NCI-H446 (cell line): ENCODE data around the gene DSCAM.

Experiments used
- DNase-seq, 2 experiments: peaks; one replicate each; lab custom pipeline; 2025; lab: John Stamatoyannopoulos, UW

The DSCAM gene

DNA sequence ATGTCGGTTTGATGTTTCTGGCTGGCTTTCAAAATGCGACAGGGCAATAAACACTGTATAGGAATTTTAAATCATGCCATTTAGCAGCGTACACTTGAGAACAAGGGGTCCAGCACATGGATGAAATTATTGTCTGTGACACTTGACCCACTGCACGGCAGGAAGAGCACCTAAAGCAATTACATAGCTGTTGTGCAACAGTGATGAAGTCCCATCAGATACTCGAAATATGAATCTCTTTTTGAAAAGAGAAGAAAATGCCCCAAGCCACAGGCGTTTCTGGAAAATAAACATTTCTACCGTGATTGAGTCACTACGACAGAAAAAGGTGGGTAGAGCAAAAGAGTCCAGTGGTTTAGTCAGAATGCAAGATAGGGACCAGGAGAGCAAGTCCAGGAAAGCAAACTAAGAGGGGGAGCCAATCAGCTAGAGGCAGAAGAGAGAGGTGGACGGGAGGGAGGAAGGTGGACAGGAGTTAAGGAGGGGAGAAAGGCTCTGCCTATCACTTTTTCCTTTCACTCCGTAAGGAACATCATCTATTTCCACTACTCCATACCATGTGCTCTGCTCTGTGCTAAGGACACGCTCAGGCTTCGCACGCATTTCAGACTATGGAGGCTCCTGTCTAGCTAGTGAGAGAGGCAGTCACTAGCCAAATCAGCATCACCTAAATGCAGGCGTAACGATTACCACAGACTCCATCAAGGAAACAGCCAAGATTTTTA, 6.4 kb downstream of the DSCAM start:
- DNase-seq: no peak

DNA sequence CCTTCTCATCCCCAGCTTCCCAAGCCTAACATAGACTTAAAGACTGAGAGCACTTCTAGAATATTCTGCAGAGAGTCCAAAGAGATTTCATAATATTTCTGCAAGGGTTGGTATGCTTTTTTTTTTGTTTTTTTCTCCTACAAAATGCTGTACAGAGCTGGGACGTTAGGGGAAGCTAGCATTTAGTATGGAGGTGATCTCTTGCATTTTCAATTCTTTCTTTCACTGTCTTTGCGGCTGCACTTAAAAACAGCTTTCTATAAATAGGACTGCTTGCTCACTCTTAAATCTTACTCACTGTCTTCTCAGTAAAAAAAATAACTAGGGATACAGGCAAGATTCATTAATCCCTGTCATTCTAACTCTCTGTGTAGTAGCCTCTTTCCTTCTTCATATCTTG, 7.4 kb downstream of the DSCAM start:
- DNase-seq: no peak

DNA sequence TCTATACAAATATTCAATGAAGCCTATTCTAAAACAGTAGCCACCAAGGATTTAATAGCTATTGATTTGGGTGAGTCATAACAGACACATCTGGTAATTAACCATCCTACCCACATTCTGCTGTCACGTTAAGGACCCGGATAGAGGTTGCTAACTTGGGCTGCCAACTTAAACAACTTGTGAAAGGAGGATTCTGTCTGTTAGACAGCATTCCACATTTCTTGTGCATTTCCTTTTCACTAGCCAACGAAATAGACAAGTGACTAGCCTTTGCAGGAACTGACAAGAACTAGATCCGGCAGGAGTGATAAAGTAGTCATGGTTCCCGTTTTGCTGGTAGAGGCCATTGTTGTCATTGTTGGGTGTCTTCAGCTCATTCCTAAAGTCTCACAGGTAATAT, 9.5 kb downstream of the DSCAM start:
- DNase-seq: no peak

DNA sequence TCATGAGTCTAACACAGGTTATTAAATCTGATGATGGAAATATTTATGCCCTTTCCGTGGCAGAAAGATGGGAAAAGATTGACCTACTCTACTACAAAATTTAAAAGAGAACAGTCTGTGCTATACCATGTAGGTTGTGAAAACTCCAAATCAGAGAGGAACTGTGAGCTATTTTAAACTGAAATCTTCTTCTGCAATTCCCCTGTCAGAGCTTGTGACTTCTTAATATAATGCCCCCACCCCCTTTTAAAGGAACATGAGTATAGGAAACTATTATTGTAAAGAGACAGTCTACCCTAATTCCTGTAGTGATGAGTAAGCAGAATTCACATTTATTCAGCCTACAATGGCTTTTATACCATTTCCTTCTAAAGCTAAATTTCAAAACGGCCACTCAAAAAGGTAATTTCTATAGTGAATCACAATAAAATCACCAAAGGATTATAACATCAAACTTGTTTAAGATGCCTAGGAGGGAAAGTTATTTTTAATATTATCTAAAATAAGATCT, 11.7 kb downstream of the DSCAM start:
- DNase-seq: no peak

DNA sequence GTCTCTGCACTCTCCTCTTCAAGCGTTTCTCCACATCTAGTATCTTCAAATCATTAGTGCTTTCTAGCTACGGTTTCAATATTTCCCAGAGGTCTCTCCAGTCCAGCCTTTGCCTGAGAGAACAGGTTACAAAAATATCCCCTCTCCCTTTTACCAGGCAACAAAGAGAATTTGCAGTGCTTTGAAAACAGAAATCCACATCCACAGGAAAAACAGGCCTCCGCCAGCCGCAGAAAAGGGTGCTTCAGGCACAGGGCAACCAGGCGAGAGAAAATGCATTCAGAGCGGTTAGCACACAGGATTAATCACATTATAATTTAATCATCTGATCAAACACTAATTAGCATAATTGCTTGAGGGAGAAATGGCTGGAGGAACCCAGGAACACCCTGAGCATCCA, 13.8 kb downstream of the DSCAM start:
- DNase-seq: no peak

DNA sequence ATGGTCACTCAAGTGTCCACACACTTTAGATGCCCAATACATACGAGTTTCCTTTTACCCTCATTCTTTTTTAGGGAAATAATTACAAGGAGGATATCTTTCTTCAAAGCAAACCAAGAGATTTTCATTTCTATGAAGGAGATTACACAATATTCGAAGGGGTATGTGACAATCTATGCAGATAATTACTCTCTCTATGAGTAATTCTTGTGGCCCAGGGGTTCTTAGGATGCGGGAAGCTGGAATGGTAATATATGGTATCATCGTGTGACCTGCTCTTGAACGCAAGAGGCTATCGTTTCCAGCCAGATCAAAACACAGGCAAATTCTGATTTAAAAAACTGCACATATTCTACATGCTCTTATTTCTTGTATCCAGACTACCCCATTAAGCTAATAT, 14.6 kb downstream of the DSCAM start:
- DNase-seq: no peak

DNA sequence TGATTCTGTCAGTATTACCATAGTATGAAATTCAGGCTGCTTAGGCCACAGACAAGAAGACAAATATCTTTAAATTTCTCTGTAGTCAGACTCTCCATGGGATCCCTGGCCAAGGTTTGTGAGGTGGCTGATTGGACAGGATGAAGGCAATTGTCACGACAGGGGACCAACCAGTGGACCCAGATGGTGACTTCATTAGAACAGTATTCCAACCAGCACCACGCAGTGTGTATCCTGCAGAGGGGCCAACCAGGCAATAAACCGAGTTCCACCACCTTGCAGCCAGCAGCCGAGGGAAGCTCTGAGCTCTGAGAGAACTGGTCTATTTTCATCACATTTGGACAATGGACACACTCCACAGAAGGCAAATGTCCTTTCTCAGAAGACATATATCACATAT, 16.1 kb downstream of the DSCAM start:
- DNase-seq: no peak

DNA sequence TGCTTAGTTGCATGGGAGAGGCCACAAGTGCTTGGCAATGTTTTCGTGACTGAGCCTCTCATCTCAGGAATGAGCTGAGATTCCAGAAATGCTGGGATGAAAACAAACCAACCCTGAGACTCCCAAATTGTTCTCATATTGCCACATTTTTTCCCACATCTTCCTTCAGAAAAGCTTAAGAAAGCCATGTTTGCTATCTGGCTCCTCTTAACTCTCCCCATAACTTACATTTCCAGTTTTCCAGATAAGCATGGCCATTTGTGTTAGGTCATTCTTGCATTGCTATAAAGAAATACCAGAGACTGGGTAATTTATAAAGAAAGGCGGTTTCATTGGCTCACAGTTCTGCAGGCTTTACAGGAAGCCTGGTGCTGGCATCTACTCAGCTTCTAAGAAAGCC, 17.2 kb downstream of the DSCAM start:
- DNase-seq: no peak

DNA sequence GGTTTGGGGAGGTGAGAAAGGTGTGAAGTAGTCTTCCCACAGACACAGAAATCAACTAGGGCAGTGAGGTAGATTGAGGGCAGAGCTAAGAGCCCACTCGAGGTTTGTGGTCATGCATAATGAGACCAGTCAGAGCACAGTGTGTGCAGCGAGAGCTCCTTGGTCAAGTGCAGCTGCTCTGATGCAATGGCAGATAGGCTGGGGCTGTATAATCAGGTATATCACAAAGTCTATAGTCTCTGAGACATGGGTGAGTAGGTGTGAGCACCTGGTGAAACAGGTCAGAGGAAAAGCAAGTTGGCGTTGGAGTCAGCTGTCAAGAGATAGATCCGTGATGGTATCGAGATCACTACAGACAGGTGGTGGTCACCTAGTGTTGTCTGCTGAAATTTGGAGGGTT, 17.6 kb downstream of the DSCAM start:
- DNase-seq: no peak

DNA sequence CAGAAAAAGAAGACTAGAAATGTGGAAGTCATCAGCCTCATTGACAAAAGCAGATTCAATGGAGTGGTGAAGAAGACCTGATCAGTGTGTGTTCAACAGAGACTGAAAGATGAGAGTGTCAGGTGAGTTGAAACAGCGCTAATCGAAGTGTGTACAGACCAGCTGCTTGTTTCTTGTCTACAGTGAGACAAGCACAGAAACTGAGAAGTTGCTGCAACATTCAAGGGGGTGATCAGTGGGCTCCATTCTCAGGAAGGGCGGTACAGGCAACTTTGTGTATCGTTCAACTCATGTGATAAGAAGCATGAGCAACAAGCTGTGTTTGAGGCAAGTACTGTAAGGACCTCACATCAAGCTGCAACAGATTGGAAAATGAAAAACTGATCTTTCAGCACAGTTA, 19.4 kb downstream of the DSCAM start:
- no peak for DNase-seq

DNA sequence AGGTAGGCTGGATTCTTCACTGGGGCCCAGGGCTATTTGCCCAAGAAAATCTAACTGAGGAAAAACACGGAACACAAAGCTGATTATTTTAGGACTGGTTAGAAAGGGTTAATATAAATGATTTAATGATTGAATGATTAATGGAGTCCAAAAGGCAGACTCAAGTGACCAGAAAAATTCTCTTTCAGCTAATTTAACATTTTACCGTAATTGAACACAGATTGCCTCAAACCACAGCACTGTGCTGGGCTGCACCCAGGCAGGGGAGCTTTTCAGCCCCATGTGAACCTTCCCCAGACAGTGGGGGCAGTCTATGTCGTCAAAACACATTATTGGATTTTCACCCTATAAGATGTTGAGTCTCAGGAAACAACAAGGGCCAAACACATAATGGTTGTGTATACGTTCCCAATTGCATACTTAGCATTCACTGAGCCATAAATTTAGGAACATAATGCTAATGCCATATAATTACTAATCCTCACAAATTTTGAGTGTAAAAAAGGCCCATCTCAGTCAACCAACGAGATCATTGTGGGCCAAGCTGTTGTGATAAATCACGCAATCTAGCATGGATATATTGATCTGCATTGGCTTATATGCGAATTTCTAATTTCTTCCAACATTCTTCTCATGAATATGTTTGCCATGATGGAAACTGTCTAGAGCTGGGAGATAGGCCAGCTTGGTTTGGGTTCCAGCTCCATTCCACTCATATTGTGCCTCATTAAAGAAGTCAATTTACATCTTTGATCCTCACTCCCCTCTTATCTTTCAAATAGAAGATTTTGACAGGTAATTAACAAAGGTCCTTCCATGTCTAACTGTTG, 27.7 kb downstream of the DSCAM start:
- peak; percentile 10 to 39 for DNase-seq

DNA sequence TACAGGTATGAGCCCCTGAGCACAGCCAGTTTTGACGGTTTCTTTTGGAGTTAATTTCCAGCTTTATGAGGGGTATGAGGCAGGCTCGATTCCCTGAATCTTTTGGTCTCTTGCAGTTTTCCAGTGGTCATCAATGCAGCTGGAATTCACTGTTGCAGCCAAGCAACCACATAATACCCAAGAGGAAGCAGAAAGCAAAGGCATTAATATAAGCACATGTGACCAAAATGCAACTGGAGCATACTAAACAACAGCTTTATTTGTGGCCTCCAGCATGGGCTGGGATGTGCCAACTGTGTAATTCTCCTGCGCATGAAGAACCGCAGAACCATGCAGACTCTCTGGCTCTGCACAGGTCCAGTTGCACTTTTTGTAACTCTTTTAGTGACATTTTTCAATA, 33.0 kb downstream of the DSCAM start:
- DNase-seq: no peak

DNA sequence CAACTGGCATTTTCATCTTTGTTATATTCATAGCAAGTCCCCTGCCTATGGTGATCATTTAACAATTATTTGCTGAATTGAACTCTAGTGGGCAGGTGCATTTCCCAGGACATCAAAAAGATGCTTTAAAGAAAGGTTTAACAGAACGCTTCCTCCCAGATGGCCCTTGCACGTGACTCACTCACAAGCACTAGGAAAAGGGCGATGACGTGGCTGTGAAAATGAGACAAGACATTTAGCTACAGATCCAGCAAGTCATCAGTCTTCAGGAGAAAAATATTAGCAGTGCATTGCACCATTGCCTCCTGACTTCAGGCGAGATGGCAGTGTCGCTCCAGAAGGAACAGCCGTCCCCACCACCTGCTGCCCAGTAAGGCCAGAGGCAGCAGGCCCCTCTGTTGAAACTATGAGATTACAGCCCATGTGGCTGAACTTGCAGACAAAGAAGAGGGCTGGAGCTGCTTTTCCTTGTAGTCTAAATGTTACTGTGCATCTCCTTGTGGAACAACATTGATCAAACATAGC, 37.2 kb downstream of the DSCAM start:
- no peak for DNase-seq

DNA sequence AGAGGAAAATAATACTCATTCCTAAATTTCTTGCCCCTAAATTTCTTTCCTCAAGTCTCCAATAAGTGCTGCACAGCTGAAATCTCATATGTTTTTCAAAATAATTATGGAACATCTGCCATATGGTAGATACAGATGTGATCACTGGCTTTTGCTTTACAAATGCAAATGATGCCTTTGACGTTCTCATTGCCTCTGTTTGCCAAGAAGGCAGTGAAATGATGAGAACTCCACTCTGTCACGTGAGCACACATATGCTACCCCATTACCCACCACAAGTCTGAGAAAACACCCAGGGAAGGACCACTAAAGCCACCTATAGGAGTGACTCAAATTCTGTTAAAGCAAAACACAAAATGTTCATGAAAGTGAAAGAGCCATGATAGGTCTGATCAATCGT, 43.9 kb downstream of the DSCAM start:
- DNase-seq: no peak

DNA sequence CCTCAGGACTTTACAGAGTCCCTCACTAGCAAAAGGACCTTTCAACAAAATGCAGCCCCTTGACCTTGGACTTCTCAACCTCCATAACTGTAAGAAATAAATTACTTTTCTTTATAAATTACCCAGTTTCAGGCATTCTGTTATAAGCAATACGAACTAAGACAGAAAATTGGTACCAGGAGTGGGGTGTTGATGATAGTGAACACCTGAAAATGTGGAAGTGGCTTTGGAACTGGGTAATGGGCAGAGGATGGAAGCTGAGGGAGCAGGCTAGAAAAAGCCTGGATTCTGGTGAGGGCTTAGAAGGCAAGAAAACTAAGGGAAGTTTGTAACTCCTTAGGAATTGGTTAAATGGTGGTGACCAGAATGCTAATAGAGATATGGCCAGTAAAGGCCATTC, 46.8 kb downstream of the DSCAM start:
- DNase-seq: no peak

DNA sequence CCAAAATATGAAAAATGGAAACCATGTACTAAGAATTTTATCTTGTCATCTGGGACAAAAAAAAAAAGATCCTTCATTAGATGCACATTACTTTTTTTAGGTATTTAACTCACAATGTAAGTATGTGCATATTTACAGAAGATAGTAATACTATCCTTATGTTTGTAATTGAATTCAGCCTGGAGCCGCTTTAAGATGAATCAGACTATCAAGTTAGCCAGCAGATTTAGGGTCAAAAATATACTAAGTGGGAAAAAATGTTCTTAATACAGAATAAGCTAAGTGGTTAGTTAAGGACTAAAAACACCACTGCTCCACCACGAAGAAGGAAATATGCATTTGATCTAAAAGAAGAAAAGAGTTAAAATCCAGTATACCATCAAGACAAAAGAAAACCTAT, 49.1 kb downstream of the DSCAM start:
- DNase-seq: no peak

DNA sequence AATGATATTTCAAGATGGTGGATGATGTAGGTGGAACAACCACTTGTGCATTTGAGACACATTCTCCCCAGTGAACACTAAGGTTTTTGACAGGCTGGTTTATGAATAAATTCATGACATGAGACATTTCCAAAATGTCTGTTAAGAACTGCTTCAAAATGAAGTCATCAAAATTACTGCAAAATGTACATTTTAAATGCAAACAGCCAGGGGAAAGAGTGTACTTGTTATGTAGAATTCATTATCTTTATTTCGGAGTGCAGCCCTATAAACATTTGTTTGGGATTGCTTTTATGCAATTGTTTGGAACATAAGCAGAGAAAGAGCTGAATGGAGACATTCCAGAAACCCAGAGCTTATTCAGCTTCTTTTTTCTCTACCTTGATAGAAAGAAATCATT, 49.5 kb downstream of the DSCAM start:
- no peak for DNase-seq

DNA sequence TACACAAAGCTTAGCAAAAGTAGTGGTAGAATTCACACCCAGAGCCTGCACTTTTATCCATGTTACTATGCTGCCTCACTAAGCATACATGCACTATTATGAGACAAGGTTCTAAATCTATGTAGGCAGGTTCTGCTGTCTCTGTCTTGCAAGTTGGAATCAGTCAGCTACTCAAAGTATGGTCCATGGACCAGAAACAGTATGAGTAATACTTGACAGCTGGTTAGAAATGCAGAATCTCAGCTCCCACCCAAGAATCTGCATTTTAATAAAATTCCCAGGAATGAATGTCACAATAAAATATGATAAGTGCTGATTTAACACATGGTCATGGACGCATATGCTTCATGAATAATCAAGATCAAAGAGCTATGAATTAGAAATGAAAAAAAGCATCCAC, 50.5 kb downstream of the DSCAM start:
- DNase-seq: no peak

DNA sequence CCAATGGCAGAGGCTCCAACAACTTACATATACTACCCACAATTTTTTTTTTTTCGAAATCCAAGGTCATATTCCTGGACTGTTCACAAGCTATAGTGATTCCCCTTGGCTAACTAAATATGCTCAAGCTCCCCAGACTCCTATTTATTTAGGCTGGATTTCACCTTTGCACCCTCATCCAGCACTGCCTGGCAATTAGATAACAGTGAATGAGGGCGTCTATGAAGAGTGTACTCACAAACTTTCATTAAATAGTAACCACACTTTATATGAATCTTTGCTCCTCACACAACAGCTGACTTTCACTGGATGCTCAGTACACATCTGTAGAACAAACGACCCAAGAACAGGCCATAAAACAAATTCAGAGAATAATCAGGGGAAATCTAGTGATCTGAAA, 51.6 kb downstream of the DSCAM start:
- DNase-seq: no peak

DNA sequence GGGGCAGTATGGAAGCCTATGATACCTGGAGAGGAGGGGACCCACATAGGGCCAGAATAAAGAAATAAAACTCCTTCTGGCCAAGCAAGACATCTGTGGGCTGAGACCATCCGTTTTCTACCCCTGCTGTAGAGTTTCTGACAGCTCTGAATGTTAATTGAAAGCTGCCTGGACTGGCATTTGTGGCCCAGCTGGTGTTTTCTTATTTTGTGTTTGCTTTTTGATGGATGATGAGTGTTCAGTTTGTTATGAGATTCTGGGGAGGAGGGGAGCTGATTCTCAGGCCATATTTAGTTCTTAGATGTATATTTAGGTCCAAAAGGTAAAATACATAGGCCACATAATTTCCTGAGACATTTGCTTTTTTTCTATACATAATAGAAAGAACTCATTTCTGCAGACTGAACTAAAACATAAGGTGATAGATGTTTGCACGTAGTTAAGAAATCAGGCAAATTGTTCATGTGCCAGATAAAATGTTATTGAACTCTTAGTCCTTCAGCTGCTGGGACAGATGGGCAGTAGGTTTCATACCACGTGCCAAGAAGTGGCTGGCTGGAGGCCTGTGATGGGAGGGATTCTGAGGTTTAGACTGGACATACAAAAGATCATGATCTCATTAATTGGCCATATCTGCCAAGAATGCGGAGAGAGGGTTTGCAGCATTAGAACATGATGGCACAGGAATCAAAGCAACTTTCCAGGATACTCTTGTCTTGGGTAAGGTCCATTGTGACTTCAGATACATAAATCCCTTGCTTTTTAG, 54.1 kb downstream of the DSCAM start:
- DNase-seq: peak; percentile 75 to 92

DNA sequence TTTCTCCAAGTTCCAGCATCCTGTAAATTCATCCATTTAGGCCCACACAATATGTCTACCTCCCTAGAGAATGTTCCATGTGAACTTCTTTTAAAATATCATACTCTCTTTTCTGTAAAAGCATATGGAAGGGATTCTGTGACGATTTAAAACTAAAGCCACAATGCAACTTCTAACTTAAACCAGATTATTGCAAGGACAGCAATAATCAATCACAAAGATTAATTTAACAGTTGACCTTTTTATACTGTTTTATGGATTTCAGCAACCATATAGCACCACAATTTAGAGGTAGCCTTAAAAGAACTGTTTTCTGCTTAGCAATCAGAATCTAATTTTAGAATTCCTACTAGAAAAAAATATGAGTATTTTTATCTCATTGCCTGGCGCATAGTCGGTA, 58.3 kb downstream of the DSCAM start:
- no peak for DNase-seq

DNA sequence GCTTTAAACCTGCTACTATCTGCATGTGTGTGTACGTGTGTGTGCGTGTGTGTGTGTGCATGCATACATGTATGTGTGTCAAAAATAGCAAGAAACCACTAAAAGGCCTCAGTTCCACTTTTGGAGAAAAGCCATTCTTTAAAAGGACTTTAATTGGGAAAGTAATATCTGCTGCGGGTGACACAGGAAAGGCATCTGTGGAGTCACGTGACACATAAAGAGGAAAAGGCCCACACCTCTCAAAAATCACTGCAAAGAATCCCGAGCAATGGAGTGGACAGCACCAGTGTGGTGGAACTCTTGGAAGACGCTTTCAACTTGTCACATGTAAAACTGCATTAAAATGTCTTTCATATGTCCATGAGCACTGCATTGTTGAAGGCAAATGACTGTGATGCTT, 63.6 kb downstream of the DSCAM start:
- no peak for DNase-seq
